GM12892 (cell line): ENCODE results near the gene NAA60.

ENCODE experiments used
- POLR2A ChIP-seq: IDR thresholded peaks from 2 replicates; pipeline ENCODE4 v1.6.1; 2011; ENCODE audit warnings: low read depth, low read length, control low read depth
- POLR2AphosphoS5 ChIP-seq: IDR thresholded peaks from 2 replicates; pipeline ENCODE4 v1.6.1; 2011; ENCODE audit warnings: low read depth, low read length, control low read depth
- TAF1 ChIP-seq: IDR thresholded peaks from 2 replicates; pipeline ENCODE4 v1.6.1; 2011; ENCODE audit warnings: low read depth, mild to moderate bottlenecking, control low read depth, low read length, borderline replicate concordance

- TF ChIP-seq POLR2AphosphoS5 (no peak), POLR2A (no peak), TAF1 (no peak)
These were observed 68.1 kb downstream of the NAA60 start for GRCh38 chr16:3511286-3512180.
